ENCODE data around the gene CAMTA1. TPM values are rescaled to one million over a fixed set of nuclear protein-coding genes. Genes with fewer than 3 reads are reported as not detected.
A peak's percentile ranks its signal among the peaks of the same experiment; 100 is the strongest.

CAMTA1 gene
- total RNA-seq, 1 donor from 2014 or later: 160 TPM

DNA sequence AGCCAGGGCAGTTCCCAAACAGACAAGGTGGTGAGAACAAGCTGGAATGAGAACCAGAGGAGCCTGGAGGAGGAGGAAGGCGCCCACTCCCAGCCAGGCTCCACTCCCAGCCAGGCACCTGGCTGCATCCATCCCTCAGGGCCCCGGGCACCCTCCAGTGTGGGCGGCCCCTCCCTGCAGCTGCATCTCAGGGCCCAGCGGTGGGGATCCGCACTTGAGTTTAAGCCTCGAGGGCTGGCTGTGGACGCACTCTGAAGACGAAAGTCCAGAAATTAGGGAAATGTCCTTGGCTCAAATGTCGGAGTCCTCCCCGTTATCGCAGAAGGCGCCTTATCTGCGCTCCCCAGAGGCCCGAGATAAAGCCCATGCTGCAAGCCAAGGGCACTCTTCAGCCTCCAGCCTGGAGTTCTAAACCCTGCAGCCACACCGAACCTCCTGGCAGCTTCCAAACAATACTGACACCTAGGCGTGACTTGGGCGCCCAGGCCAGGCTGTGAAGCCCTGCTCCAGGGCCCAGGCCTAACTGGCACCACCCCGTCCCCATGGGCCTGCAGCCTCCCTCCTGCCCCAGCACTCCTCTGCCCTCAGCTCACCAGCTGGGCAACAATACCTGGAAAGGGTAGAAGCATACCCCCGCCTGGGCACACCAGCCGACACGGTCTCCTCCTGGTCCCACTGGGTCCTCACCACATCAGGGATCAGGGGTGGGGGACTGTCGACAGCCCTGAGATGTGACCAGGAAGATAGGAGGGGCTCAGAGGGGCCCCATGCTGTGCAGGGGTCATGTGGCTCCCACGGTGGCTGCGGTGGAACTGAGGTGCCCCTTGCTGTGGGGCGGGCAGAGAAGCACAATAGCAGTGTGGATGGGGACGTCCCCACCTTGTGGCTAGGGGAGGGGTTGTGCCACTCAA is 801.0 kb downstream of the CAMTA1 start:
- TF ChIP-seq, protein P1, sequence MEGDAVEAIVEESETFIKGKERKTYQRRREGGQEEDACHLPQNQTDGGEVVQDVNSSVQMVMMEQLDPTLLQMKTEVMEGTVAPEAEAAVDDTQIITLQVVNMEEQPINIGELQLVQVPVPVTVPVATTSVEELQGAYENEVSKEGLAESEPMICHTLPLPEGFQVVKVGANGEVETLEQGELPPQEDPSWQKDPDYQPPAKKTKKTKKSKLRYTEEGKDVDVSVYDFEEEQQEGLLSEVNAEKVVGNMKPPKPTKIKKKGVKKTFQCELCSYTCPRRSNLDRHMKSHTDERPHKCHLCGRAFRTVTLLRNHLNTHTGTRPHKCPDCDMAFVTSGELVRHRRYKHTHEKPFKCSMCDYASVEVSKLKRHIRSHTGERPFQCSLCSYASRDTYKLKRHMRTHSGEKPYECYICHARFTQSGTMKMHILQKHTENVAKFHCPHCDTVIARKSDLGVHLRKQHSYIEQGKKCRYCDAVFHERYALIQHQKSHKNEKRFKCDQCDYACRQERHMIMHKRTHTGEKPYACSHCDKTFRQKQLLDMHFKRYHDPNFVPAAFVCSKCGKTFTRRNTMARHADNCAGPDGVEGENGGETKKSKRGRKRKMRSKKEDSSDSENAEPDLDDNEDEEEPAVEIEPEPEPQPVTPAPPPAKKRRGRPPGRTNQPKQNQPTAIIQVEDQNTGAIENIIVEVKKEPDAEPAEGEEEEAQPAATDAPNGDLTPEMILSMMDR (IDR thresholded peaks at IDR 0.05; ENCODE audit: borderline replicate concordance): no peak
- intact Hi-C loops (cut with micrococcal nuclease): no loop called here
- DNase-seq: no peak
- Histone ChIP-seq H3K9me3 (replicated peaks) (no peaks in the 10 kb centered on the region), H3K27ac (replicated peaks) (peak overlapping the region; percentile 23), H3K4me3 (no peak overlapping the region), H3K36me3 (no peaks in the 10 kb centered on the region), H3K27me3 (ENCODE audit: low read depth) (peaks cover 2% of the 10 kb centered on the region), H3K4me1 (peaks cover 27% of the 10 kb centered on the region)

DNA sequence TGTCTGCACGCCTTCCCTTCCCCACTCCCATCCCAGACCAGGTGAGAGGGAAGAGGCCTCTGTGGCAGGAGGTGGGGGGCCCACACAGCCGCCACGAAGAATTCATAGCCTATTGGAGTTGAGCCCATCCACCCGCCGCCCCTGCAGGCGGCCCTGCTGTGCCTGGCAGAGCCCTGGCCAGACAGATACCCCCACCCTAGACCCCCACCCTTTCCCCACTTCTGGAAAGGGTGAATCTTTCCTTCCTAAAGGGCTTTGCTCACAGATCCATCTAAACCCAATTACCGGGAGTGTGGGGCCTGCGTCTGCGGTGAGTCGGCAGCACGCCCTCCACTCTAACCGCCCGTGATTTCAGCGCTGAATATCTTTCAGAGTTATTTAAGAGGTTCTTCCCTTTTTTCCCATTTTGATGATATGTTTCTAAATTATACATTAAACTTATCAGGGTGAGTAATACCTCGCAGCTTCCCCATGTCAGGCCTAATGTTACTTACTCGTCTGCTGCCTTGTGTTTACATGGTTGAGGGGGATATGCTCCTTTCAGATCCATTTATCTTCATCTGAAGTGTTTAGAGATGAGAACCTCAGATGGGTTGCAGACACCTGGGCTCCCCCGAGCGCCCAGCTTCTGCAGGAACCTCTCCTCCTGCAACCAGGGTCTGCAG is 802.0 kb downstream of the CAMTA1 start:
- Histone ChIP-seq H3K27ac (replicated peaks) (no peak overlapping the region), H3K27me3 (ENCODE audit: low read depth) (peaks cover 2% of the 10 kb centered on the region), H3K36me3 (no peaks in the 10 kb centered on the region), H3K9me3 (replicated peaks) (no peaks in the 10 kb centered on the region), H3K4me3 (no peak overlapping the region), H3K4me1 (peaks cover 20% of the 10 kb centered on the region)
- TF ChIP-seq, protein P1 (IDR thresholded peaks at IDR 0.05; ENCODE audit: borderline replicate concordance): no peak
- intact Hi-C loops (cut with micrococcal nuclease): no loop called here
- no peak for DNase-seq

DNA sequence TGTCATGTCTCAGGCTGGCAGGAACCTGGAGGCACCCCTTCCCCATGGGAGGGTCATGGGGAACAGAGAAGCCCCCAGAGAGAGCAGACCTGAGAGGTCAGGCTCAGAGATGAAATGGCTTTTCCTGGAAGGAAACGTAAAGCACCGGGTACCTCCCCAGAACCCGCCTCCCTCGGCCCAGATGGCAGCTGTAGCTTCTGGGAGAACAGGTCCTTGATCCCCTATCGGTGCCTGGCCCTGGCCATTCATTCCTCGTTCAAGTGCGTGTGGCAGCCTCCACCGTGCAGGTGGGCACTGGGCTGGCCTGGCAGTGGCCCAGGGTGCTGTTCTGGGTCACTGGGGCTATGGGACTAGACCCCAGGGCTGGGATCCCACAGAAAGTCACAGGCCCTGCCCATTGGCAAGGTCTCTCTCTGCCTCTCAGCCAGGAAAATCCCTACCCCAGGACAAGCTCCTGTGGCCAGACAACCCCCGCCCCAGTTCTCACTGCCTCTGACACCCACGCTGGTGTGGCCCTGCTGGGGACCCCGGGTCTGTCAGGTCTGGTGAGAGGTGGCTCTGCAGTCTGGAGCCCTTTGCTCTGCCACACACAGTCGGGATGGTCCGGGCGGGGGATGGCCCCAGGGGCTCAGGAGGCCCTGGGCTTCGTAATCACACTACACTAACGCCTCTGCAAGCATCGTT is 802.7 kb downstream of the CAMTA1 start:
- TF ChIP-seq, protein P1 (IDR thresholded peaks at IDR 0.05; ENCODE audit: borderline replicate concordance): no peak
- Histone ChIP-seq H3K36me3 (no peaks in the 10 kb centered on the region), H3K4me3 (no peak overlapping the region), H3K27me3 (ENCODE audit: low read depth) (peaks cover 2% of the 10 kb centered on the region), H3K4me1 (peaks cover 20% of the 10 kb centered on the region), H3K9me3 (replicated peaks) (no peaks in the 10 kb centered on the region), H3K27ac (replicated peaks) (no peak overlapping the region)
- intact Hi-C loops (cut with micrococcal nuclease): no loop called here
- DNase-seq: no peak

DNA sequence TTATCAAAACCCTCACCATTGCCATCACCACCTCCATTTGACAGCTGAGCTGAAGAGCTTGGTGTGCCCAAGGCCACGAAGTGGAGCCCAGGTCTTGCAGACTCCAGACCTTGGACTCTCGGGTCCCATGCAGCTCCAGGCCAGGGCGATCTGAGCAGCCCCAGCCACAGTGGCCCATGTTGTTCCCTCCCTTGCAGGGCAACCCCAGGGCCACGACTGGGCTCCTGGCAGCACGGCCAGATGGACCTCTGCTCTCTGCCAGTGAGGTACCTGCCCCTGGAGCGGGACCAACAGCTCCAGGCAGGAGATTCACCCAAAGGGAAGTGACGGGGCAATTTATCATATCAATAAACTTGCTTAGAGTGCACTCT is 803.2 kb downstream of the CAMTA1 start:
- no peak overlapping the region for H3K4me3 ChIP-seq
- peaks cover 20% of the 10 kb centered on the region for H3K4me1 ChIP-seq
- no peak for DNase-seq
- no peaks in the 10 kb centered on the region for H3K36me3 ChIP-seq
- H3K27ac ChIP-seq (replicated peaks): no peak overlapping the region
- H3K27me3 ChIP-seq (ENCODE audit: low read depth): peaks cover 2% of the 10 kb centered on the region
- no peaks in the 10 kb centered on the region for H3K9me3 ChIP-seq (replicated peaks)
- intact Hi-C loops (cut with micrococcal nuclease): no loop called here
- TF ChIP-seq, protein P1 (IDR thresholded peaks at IDR 0.05; ENCODE audit: borderline replicate concordance): no peak

DNA sequence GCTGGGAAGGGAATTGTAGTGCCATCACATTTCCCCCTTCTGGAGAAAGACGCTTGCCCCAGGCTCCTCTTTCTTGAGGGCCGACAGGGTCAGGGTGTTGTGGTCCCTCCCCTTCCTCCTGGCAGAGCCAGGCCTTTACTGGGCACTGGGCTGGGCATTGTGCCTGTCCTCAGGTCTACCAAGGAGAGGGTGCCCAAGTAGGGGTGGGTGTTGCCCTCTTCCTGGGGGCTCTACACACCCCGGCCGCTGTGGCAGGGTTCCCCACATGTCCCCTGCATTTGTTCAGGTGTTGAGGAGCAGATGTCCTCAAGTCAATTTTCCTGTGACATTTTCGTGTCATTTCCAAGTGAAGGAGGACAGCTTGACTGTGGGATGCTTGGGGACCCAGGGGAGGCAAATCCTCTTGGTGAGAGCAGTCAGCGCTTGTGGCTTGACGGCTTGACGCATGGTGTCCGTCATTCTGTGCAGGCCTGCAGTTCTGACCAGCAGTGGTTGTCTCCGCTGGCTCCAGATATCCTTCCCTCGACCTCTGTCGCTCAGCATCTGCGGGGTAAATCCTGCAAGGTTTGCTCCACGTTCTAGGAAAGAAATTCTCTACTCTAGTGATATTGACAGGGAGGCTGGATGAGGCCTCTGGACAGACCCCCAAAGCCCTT is 804.0 kb downstream of the CAMTA1 start:
- Histone ChIP-seq H3K4me3 (no peak overlapping the region), H3K27me3 (ENCODE audit: low read depth) (peaks cover 2% of the 10 kb centered on the region), H3K27ac (replicated peaks) (no peak overlapping the region), H3K9me3 (replicated peaks) (no peaks in the 10 kb centered on the region), H3K4me1 (peaks cover 20% of the 10 kb centered on the region), H3K36me3 (no peaks in the 10 kb centered on the region)
- intact Hi-C loops (cut with micrococcal nuclease): no loop called here
- TF ChIP-seq, protein P1 (IDR thresholded peaks at IDR 0.05; ENCODE audit: borderline replicate concordance): no peak
- no peak for DNase-seq

All from left ventricle myocardium inferior (tissue), 1 donor.